Fibroblast of skin of right quadriceps (primary cell): ENCODE measurements around the gene OR4A16.

ENCODE experiments used
- DNase-seq: peaks from one replicate; pipeline ENCODE4 v3.0.0-alpha.2; 2013

Gene OR4A16

GRCh38 chr11:55342901-55343300, at the start of gene OR4A16:
OR4A16 (plus strand) TSS chr11:55343201; CDS start chr11:55343201, 0 bp downstream.
- DNase-seq = no peak

GRCh38 chr11:55324500-55324899, 18.5 kb upstream of the OR4A16 start:
- no peak for DNase-seq

GRCh38 chr11:55345306-55345705, 2.3 kb downstream of the OR4A16 start:
- no peak for DNase-seq

- no peak for DNase-seq
Measured at GRCh38 chr11:55349032-55349431, 6.0 kb downstream of the OR4A16 start.

- no peak for DNase-seq
Measured at GRCh38 chr11:55357560-55358184, 14.7 kb downstream of the OR4A16 start.

- DNase-seq = no peak
Measured at GRCh38 chr11:55367674-55368073, 24.7 kb downstream of the OR4A16 start, which contains the start of gene OR4A15. OR4A15 (plus strand) TSS chr11:55367974; CDS start chr11:55367974, 0 bp downstream.
